Measurements from ENCODE around the gene MSGN1. TPM values are rescaled to one million over a fixed set of nuclear protein-coding genes. Genes with fewer than 3 reads are reported as not detected.

The MSGN1 gene
- total RNA-seq, 1 donor from 2014 or later: not detected

DNA sequence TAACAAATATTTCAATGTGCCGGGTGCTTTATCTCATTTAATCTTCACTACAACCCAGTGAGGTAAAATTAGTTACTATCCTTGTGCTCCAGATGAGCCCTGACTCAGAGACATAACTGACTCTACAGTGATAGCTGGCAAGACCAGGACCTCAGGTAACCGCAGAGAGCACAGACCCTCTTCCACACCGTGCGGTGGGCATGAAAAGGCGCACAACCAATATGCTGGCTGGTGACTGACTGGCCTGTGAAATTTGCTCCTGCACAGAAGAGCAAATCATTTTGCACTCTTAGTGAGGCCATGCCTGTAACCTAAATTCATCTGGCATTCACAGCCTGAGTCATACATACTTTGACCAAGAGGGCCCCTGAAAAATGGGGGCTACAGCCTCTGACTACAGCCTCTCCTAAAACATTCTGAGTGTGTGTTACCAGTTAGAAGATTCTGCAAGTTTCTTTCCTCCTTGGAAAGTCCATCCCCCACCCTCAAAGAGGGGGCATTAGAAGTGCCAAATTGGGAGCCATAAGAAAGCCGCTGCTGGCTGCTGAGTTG lies 22.4 kb upstream of the MSGN1 start:
- Mint-ChIP-seq H3K27me3 (ENCODE audit: insufficient read depth) (peaks cover 47% of the 10 kb centered on the region), H3K4me1 (ENCODE audit: low read depth) (peaks cover 27% of the 10 kb centered on the region), H3K9me3 (no peaks in the 10 kb centered on the region), H3K4me3 (no peak overlapping the region), H3K27ac (no peak overlapping the region), H3K36me3 (ENCODE audit: low read depth) (no peaks in the 10 kb centered on the region)
- intact Hi-C loops (cut with micrococcal nuclease): no loop called here
- DNase-seq (ENCODE audit: low spot score): no peak

DNA sequence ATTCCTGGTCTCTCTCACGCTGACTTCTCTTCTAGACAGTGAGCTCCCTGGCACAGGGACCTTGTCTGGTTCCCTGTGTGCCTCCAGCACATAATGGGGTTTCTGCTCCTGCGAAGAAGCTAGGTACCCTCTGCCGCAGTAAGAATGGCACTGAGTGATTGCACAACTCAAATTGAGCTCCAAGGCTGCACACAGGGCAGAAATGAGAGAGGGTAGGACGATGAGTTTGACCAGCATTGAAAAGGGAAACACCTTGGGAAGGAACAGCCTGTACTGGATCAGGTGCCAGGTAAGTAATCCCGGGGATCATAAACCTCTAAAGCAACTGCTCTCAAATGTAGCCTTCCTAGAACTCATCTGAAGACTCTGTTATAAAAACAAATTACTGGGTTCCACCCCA lies 21.0 kb upstream of the MSGN1 start:
- no peak for DNase-seq (ENCODE audit: low spot score)
- peaks cover 45% of the 10 kb centered on the region for H3K27me3 Mint-ChIP-seq (ENCODE audit: insufficient read depth)
- no peaks in the 10 kb centered on the region for H3K9me3 Mint-ChIP-seq
- H3K4me3 Mint-ChIP-seq: no peak overlapping the region
- intact Hi-C loops (cut with micrococcal nuclease): no loop called here
- no peaks in the 10 kb centered on the region for H3K36me3 Mint-ChIP-seq (ENCODE audit: low read depth)
- H3K27ac Mint-ChIP-seq: no peak overlapping the region
- H3K4me1 Mint-ChIP-seq (ENCODE audit: low read depth): peaks cover 35% of the 10 kb centered on the region

DNA sequence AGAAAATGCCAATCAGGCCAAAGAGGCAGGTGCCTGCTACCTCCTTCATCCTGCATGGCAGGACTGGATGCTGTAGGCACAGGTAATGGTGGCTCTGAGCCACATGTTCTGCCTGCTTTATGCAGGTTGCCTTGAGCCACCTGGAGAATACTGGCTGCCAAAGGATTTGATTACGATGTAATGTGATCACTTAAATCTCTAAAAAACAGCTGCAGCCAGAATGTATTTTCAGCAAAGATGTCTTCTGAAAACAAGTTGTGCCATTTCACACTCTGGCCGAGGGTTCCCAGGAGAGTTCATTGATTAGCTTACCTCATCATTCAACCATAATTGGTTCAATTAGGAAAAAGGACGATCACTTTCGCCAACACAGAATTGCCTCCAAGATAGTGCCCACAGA lies 17.9 kb upstream of the MSGN1 start:
- Mint-ChIP-seq H3K4me3 (no peak overlapping the region), H3K27me3 (ENCODE audit: insufficient read depth) (peaks cover 33% of the 10 kb centered on the region), H3K4me1 (ENCODE audit: low read depth) (peaks cover 9% of the 10 kb centered on the region), H3K27ac (no peak overlapping the region), H3K9me3 (no peaks in the 10 kb centered on the region), H3K36me3 (ENCODE audit: low read depth) (no peaks in the 10 kb centered on the region)
- intact Hi-C loops (cut with micrococcal nuclease): no loop called here
- DNase-seq (ENCODE audit: low spot score): no peak

DNA sequence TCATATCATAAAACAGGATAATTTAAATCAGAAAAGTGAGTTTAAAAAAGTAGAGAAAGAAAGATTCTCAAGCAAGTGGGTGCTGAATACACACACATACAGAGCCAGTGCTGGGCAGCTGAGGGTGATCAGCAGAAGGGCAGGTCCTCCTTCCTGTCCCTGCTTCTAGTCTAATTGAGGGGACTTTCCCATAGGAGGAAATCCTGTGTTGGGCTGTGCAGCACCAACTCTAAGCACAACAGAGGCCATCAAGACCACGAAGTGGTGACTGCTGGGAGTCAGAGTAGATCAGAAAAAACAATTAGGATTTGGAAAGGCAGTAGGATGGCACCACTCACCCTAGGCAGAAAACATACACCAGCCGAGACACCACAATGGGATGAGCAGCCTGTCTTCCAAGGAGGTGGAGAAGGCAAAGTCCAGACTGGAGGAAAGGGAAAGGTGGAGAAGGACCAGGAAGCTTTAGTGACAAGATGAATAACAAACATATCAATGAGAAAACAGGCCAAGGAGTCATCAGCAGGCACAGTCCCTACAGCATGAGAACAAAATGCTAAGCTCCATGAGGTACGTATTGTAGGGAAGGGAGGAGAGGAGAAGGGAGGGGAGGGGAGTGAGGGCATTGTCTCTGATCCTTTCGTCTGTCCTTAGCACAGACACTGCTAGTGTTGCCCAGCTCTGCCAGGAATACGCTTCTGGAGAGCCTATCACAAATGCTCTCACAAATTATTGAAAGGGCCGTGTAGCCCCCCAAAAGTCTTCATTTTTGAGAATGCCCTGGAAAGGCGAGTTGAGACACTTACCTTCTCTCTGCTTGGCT lies 16.7 kb upstream of the MSGN1 start:
- H3K27ac Mint-ChIP-seq: no peak overlapping the region
- no peak overlapping the region for H3K4me3 Mint-ChIP-seq
- intact Hi-C loops (cut with micrococcal nuclease): no loop called here
- peaks cover 30% of the 10 kb centered on the region for H3K27me3 Mint-ChIP-seq (ENCODE audit: insufficient read depth)
- H3K9me3 Mint-ChIP-seq: no peaks in the 10 kb centered on the region
- peaks cover 9% of the 10 kb centered on the region for H3K4me1 Mint-ChIP-seq (ENCODE audit: low read depth)
- no peaks in the 10 kb centered on the region for H3K36me3 Mint-ChIP-seq (ENCODE audit: low read depth)
- no peak for DNase-seq (ENCODE audit: low spot score)

DNA sequence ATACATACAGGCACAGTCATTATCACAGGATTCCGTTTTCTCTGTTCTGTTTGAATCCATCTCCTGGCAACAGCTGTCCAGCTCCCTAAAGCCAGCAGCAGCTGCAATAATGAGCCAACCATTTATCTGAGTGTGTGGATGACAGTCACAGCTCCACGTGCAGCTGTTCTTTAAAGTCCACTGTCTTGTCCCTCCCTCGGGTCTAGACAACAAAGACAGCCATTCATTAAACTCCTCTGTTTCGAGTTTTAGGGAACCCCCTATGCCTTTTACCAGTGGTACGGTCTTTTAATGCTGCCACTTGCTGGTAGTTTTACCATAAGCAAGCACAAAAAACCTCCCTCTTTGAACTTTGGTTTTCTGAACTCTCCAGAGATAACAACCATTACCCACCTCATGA lies 16.0 kb upstream of the MSGN1 start:
- Mint-ChIP-seq H3K27ac (no peak overlapping the region), H3K27me3 (ENCODE audit: insufficient read depth) (peaks cover 24% of the 10 kb centered on the region), H3K4me3 (no peak overlapping the region), H3K36me3 (ENCODE audit: low read depth) (no peaks in the 10 kb centered on the region), H3K9me3 (no peaks in the 10 kb centered on the region), H3K4me1 (ENCODE audit: low read depth) (peaks cover 9% of the 10 kb centered on the region)
- intact Hi-C loops (cut with micrococcal nuclease): no loop called here
- DNase-seq (ENCODE audit: low spot score): no peak

DNA sequence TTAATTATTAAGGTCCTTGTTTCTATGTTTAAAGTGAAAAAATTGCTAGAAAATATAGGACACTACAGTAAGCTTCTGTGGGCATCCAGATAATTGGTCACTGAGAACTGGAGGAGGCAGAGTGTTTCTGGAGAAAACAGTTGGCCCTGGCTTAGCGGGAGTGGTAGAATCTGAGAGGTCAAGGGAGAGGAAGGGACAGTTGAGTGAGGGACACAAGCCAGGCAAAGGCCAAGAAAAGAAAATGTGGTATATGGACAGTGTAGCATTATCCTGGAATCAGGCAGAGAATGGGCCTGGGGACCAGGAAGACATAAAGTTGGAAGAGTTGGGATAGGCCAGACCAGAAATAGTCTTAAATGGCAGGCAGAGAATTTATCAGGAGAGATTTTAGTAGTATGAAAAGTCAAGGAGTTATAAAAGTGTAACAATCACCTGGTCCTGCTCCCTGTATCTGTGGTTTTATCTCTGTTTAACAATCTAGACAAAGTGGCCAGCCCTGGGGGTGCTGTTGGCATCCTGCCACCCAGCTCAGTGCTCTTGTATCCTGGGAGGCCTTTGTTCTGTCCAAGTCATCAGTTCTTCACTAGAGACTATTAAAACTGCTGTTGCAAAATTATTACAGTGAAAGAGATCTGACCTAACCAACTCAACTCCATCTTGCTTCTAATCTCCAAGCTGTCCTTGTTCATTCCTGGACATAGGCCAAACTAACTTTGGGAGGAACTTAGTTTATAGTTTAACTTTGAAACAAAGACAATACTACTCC lies 15.4 kb upstream of the MSGN1 start:
- Mint-ChIP-seq H3K4me3 (no peak overlapping the region), H3K4me1 (ENCODE audit: low read depth) (peaks cover 9% of the 10 kb centered on the region), H3K9me3 (no peaks in the 10 kb centered on the region), H3K27me3 (ENCODE audit: insufficient read depth) (peaks cover 23% of the 10 kb centered on the region), H3K27ac (no peak overlapping the region), H3K36me3 (ENCODE audit: low read depth) (no peaks in the 10 kb centered on the region)
- no peak for DNase-seq (ENCODE audit: low spot score)
- intact Hi-C loops (cut with micrococcal nuclease): no loop called here

DNA sequence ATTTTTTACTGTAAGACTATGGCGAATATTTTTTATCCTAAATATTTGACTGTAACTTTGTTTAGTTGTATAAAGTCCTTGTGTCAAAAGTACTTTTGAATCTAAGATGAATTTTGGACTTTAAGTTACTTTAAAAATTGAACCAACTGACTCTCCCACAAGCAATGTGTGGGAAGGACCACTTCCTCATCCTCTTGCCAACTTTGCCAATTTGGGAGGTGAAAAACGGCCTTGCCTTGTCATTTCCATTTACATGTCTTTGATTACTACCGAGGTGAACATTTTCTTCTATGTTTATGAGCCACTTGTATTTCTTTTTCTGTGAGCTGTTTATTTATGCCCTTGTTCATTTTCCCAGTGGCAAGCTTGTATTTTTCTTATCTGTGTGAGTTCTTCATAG lies 12.8 kb upstream of the MSGN1 start:
- no peaks in the 10 kb centered on the region for H3K9me3 Mint-ChIP-seq

DNA sequence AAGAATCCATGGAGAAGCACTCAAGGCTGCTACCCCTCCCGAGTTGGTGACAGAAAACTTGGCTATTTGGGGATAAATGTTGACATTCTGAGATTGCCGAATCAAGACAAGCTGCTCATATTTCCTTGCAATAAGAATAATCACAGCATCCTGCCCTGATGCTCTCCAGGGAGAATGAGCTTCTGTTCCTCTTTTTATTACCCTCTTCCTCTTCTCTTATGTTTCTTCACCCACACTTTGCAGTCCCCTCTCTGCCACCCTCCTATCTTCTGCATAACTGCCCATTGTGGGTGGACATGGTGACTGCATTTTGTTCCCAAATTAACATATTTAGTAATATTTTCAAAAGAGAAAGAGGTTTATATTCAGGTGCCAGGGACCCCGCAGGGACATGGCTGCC lies 11.9 kb upstream of the MSGN1 start:
- Mint-ChIP-seq H3K4me3 (no peak overlapping the region), H3K27me3 (ENCODE audit: insufficient read depth) (peaks cover 12% of the 10 kb centered on the region), H3K4me1 (ENCODE audit: low read depth) (peaks cover 3% of the 10 kb centered on the region), H3K36me3 (ENCODE audit: low read depth) (no peaks in the 10 kb centered on the region), H3K9me3 (no peaks in the 10 kb centered on the region), H3K27ac (no peak overlapping the region)
- DNase-seq (ENCODE audit: low spot score): no peak
- intact Hi-C loops (cut with micrococcal nuclease): no loop called here

More for the DNA sequence above, 12.8 kb upstream of the MSGN1 start:
- DNase-seq (ENCODE audit: low spot score): no peak
- Mint-ChIP-seq H3K4me1 (ENCODE audit: low read depth) (peaks cover 9% of the 10 kb centered on the region), H3K36me3 (ENCODE audit: low read depth) (no peaks in the 10 kb centered on the region), H3K4me3 (no peak overlapping the region), H3K27ac (no peak overlapping the region), H3K27me3 (ENCODE audit: insufficient read depth) (peaks cover 12% of the 10 kb centered on the region)
- intact Hi-C loops (cut with micrococcal nuclease): no loop called here

DNA sequence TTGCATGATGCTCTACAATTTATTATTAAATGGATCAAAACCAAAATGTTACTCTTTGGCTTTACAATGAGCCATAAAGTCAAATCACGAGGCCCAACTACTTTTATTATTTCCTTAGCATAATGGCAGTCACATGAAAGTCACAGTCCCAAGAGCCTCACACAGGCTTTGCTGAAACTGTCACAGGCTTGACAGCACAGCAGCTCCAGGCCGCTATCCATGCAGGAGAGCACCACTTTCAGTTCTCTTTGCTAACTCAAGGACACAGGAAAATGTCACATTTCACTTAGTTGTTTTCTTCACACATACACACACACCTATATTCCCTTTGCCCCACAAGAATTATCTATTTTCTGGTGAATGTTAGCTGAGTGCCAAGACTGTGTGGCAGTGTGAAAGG lies 11.1 kb upstream of the MSGN1 start:
- H3K4me1 Mint-ChIP-seq (ENCODE audit: low read depth): no peaks in the 10 kb centered on the region
- peaks cover 12% of the 10 kb centered on the region for H3K27me3 Mint-ChIP-seq (ENCODE audit: insufficient read depth)
- H3K27ac Mint-ChIP-seq: no peak overlapping the region
- H3K4me3 Mint-ChIP-seq: no peak overlapping the region
- H3K9me3 Mint-ChIP-seq: no peaks in the 10 kb centered on the region
- no peaks in the 10 kb centered on the region for H3K36me3 Mint-ChIP-seq (ENCODE audit: low read depth)
- intact Hi-C loops (cut with micrococcal nuclease): no loop called here
- no peak for DNase-seq (ENCODE audit: low spot score)

DNA sequence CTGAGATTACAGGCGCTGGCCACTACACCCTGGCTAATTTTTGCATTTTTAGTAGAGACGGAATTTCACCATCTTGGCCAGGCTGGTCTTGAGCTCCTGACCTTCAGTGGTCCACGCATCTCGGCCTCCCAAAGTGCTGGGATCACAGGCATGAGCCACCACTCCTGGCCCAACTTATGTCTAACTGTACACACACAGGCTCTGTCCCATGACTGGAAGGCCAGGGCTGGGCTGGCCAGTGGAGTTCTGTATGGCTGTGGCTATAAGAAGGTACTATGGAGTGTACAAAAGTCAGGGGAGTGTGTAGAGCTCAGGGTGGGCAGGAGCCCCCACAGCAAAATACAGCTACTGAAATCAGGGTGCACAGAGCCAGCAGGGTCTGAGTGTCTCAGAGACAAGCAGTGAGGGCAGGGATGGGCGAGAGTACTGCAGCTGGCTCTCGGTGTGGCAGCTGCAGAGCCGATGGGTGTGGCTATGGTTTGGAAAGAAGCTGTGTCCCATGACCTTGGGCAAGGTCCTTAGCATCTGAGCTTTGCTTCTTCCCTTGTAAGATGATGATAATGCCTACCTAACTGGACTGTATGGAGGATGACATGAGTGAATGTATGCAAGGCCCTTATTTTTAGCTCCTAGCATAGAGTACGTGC lies 10.4 kb upstream of the MSGN1 start:
- Mint-ChIP-seq H3K4me1 (ENCODE audit: low read depth) (no peaks in the 10 kb centered on the region), H3K27me3 (ENCODE audit: insufficient read depth) (peaks cover 11% of the 10 kb centered on the region), H3K9me3 (no peaks in the 10 kb centered on the region), H3K27ac (no peak overlapping the region), H3K4me3 (no peak overlapping the region), H3K36me3 (ENCODE audit: low read depth) (no peaks in the 10 kb centered on the region)
- DNase-seq (ENCODE audit: low spot score): no peak
- intact Hi-C loops (cut with micrococcal nuclease): no loop called here

DNA sequence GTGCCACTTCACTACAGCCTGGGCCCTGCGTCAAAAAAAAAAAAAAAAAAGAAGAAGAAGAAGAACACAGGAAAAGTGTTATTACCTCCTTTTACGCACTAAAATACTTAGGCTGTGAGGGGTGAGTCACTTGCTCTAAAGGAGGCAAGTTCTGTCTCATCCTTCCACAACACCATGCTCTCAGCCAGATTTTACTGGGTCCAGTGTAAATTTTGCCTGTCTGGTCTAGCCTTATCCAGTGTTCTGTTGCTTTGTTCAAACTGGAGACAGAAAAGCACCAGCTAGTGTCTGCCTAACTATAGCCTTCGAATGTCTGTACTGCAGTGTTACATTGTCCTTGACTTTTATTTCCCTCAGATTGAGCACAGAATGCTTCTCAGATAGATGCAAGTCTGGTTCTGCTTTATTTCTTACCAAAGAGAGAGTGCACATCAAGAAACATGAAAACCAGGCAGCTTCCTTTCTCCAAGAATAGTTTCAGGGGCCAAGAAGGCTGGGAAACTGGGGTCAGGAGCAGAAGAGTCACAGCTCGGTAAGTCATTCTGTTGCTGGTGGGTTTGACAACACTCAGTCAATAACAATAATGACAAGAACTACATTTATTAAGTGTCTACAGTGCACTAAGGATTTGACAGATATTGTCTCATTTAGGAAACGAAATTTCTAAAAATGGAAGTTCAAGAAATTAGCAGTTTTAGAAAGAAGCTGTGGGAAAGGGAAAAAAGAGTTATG lies 3.1 kb upstream of the MSGN1 start:
- peaks cover 24% of the 10 kb centered on the region for H3K27me3 Mint-ChIP-seq (ENCODE audit: insufficient read depth)
- no peaks in the 10 kb centered on the region for H3K9me3 Mint-ChIP-seq
- no peak for DNase-seq (ENCODE audit: low spot score)
- no peak overlapping the region for H3K27ac Mint-ChIP-seq
- intact Hi-C loops (cut with micrococcal nuclease): no loop called here
- peaks cover 18% of the 10 kb centered on the region for H3K4me1 Mint-ChIP-seq (ENCODE audit: low read depth)
- no peaks in the 10 kb centered on the region for H3K36me3 Mint-ChIP-seq (ENCODE audit: low read depth)
- H3K4me3 Mint-ChIP-seq: no peak overlapping the region

DNA sequence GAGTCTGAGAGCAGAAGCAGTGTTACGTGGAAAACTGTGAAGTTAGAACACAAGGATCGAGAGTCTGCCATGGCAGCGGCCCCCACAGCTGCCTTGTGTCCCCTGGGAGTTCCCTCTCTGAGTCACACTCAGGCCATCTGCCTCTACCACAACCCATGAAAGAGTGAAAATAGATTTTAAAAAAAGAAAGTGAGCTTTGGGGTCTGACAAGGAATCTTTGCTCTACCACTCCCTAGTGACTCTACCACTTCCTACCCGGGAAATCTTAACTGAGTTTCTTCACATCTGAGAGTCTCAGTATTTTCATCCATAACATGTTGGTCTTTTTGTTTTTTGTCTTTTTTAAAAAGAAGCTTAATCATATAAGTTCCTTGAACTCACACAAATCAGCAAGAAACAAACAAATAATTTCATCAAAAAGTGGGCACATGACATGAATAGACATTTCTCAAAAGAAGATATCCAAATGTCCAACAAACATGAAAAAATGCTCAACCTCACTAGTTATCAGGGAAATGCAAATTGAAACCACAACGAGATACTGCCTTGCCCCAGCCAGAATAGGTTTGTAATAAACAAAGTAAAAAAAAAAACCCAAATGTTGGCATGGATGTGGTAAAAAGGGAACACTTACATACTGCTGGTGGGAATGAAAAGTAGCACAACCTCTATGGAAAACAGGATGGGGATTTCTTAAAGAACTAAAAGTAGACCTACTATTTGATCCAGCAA lies 2.4 kb upstream of the MSGN1 start:
- Mint-ChIP-seq H3K36me3 (ENCODE audit: low read depth) (no peaks in the 10 kb centered on the region), H3K27ac (no peak overlapping the region), H3K27me3 (ENCODE audit: insufficient read depth) (peaks cover 22% of the 10 kb centered on the region), H3K9me3 (no peaks in the 10 kb centered on the region), H3K4me1 (ENCODE audit: low read depth) (peaks cover 18% of the 10 kb centered on the region), H3K4me3 (no peak overlapping the region)
- intact Hi-C loops (cut with micrococcal nuclease): no loop called here
- no peak for DNase-seq (ENCODE audit: low spot score)
